ENCODE measurements around the gene SHISA9.

The SHISA9 gene

GRCh38 chr16:13076878-13077277 is 175.5 kb downstream of the SHISA9 start:
- ATAC-seq = no peak
- no peak for TF ChIP-seq ZNF70 (CRISPR knock-in tag; IDR thresholded peaks at IDR 0.05)
- no peak for TF ChIP-seq ISL1 (CRISPR knock-in tag; IDR thresholded peaks at IDR 0.05)
- no peak for TF ChIP-seq PATZ1 (CRISPR knock-in tag; IDR thresholded peaks at IDR 0.05; ENCODE audit: borderline replicate concordance)

- no peak for ATAC-seq
- TF ChIP-seq ZNF70 (CRISPR knock-in tag; IDR thresholded peaks at IDR 0.05) (no peak), ZC3H10 (CRISPR knock-in tag; IDR thresholded peaks at IDR 0.05) (no peak)
Observed at GRCh38 chr16:13077816-13078215, 176.4 kb downstream of the SHISA9 start.

- ATAC-seq = no peak
- no peak for TF ChIP-seq ESRRG (CRISPR knock-in tag; IDR thresholded peaks at IDR 0.05)
- TF ChIP-seq ARNTL (CRISPR knock-in tag; IDR thresholded peaks at IDR 0.05; ENCODE audit: borderline replicate concordance, low read depth) = no peak
- no peak for TF ChIP-seq OSR1 (CRISPR knock-in tag; IDR thresholded peaks at IDR 0.05)
- TF ChIP-seq CREB5 (CRISPR knock-in tag; IDR thresholded peaks at IDR 0.05; ENCODE audit: low read depth) = no peak
- TF ChIP-seq RARB (CRISPR knock-in tag; IDR thresholded peaks at IDR 0.05) = no peak
- no peak for TF ChIP-seq ZFP30 (CRISPR knock-in tag; IDR thresholded peaks at IDR 0.05)
- no peak for TF ChIP-seq TCF4 (CRISPR knock-in tag; IDR thresholded peaks at IDR 0.05; ENCODE audit: borderline replicate concordance)
- no peak for TF ChIP-seq CSDC2 (CRISPR knock-in tag; IDR thresholded peaks at IDR 0.05)
- TF ChIP-seq POU6F1 (CRISPR knock-in tag; IDR thresholded peaks at IDR 0.05; ENCODE audit: borderline replicate concordance, low read depth) = no peak
- TF ChIP-seq ZNF70 (CRISPR knock-in tag; IDR thresholded peaks at IDR 0.05) = no peak
- no peak for TF ChIP-seq ZNF8 (CRISPR knock-in tag; IDR thresholded peaks at IDR 0.05)
- TF ChIP-seq CSRNP3 (CRISPR knock-in tag; IDR thresholded peaks at IDR 0.05) = no peak
- TF ChIP-seq ISL1 (CRISPR knock-in tag; IDR thresholded peaks at IDR 0.05) = no peak
- TF ChIP-seq TOX (CRISPR knock-in tag; IDR thresholded peaks at IDR 0.05; ENCODE audit: borderline replicate concordance) = no peak
- no peak for TF ChIP-seq PPARA (CRISPR knock-in tag; IDR thresholded peaks at IDR 0.05; ENCODE audit: borderline replicate concordance)
Observed at GRCh38 chr16:13080531-13080930, 179.1 kb downstream of the SHISA9 start.

GRCh38 chr16:13081825-13082331 is 180.5 kb downstream of the SHISA9 start:
- TF ChIP-seq CSDC2 (CRISPR knock-in tag; IDR thresholded peaks at IDR 0.05) = no peak
- TF ChIP-seq ZC3H10 (CRISPR knock-in tag; IDR thresholded peaks at IDR 0.05) = no peak
- TF ChIP-seq SNAI2 (CRISPR knock-in tag; IDR thresholded peaks at IDR 0.05) = no peak
- TF ChIP-seq ZNF70 (CRISPR knock-in tag; IDR thresholded peaks at IDR 0.05) = no peak
- TF ChIP-seq ARNTL (CRISPR knock-in tag; IDR thresholded peaks at IDR 0.05; ENCODE audit: borderline replicate concordance, low read depth) = no peak
- TF ChIP-seq TCF4 (CRISPR knock-in tag; IDR thresholded peaks at IDR 0.05; ENCODE audit: borderline replicate concordance) = no peak
- TF ChIP-seq PPARA (CRISPR knock-in tag; IDR thresholded peaks at IDR 0.05; ENCODE audit: borderline replicate concordance) = no peak
- no peak for TF ChIP-seq BACH2 (CRISPR knock-in tag; IDR thresholded peaks at IDR 0.05; ENCODE audit: borderline replicate concordance)
- TF ChIP-seq CREB5 (CRISPR knock-in tag; IDR thresholded peaks at IDR 0.05; ENCODE audit: low read depth) = no peak
- no peak for TF ChIP-seq ISL1 (CRISPR knock-in tag; IDR thresholded peaks at IDR 0.05)
- no peak for ATAC-seq
